ENCODE measurements around the gene LRRD1. TPM values are rescaled to one million over a fixed set of nuclear protein-coding genes. Genes with fewer than 3 reads are reported as not detected.

Gene LRRD1
- total RNA-seq: 0.11 TPM in 1 of 2 replicates, not detected in the other

GRCh38 chr7:92178928-92179924 lies at the start of gene LRRD1:
Gene LRRD1, minus strand, starts transcription at chr7:92179142. Its CDS starts 13,940 bp downstream, at chr7:92165202.

GRCh38 chr7:92134271-92135051 lies 44.5 kb downstream of the LRRD1 start, which contains the start of gene CYP51A1:
Gene CYP51A1, minus strand, starts transcription at chr7:92134477. Its CDS starts 113 bp downstream, at chr7:92134364.

Other genes with a start within 250 kb of the LRRD1 start
- gene AKAP9, start 238.3 kb downstream of the LRRD1 start, total RNA-seq: 56.4 and 60.6 TPM in 2 replicates
- 320 and 516 TPM in 2 replicates for gene CYP51A1, start 44.7 kb downstream of the LRRD1 start, total RNA-seq
- gene KRIT1, start 66.8 kb upstream of the LRRD1 start, total RNA-seq: 47.1 and 54.9 TPM in 2 replicates
- 52.7 and 68.1 TPM in 2 replicates for gene ANKIB1, start 66.8 kb upstream of the LRRD1 start, total RNA-seq